ENCODE results near the gene GSTM4.

GSTM4 gene

GRCh38 chr1:109639063-109639840, 16.6 kb upstream of the GSTM4 start:
- Histone ChIP-seq H3K36me3 (ENCODE audit: control insufficient read depth in 1 of 2, insufficient read depth in 2 of 2, low read length in 2 of 2) (no peaks in the 10 kb centered on the region), H3K9me3 (ENCODE audit: control insufficient read depth in 1 of 2, low read length in 2 of 2) (no peaks in the 10 kb centered on the region), H3K4me1 (ENCODE audit: control insufficient read depth in 1 of 2, insufficient read depth in 2 of 2, low read length in 2 of 2) (peaks cover 56 to 60% of the 10 kb centered on the region in 2 donors), H3K27me3 (ENCODE audit: control insufficient read depth in 1 of 2, insufficient read depth in 2 of 2, low read length in 2 of 2) (no peaks in the 10 kb centered on the region), H3K27ac (ENCODE audit: low read depth, low read length) (no peak overlapping the region), H3K4me3 (ENCODE audit: low read depth in 1 of 2, low read length in 2 of 2) (no peak overlapping the region), H3K9ac (ENCODE audit: low read depth in 1 of 2, low read length in 2 of 2) (peak overlapping the region in 1 of 2 donors; percentile 29)

GRCh38 chr1:109639841-109640184, 16.1 kb upstream of the GSTM4 start:
- H3K4me1 ChIP-seq (ENCODE audit: control insufficient read depth in 1 of 2, insufficient read depth in 2 of 2, low read length in 2 of 2), result peaks cover 52 to 59% of the 10 kb centered on the region in 2 donors
- no peaks in the 10 kb centered on the region for H3K9me3 ChIP-seq (ENCODE audit: control insufficient read depth in 1 of 2, low read length in 2 of 2)

GRCh38 chr1:109640285-109640865, 15.5 kb upstream of the GSTM4 start:
- no peak overlapping the region for H3K4me3 ChIP-seq (ENCODE audit: low read depth in 1 of 2, low read length in 2 of 2)
- H3K27me3 ChIP-seq (ENCODE audit: control insufficient read depth in 1 of 2, insufficient read depth in 2 of 2, low read length in 2 of 2), result no peaks in the 10 kb centered on the region
- no peak overlapping the region for H3K27ac ChIP-seq (ENCODE audit: low read depth, low read length)
- H3K9me3 ChIP-seq (ENCODE audit: control insufficient read depth in 1 of 2, low read length in 2 of 2), result no peaks in the 10 kb centered on the region
- peak overlapping the region in 1 of 2 donors; percentile 43 for H3K9ac ChIP-seq (ENCODE audit: low read depth in 1 of 2, low read length in 2 of 2)
- H3K4me1 ChIP-seq (ENCODE audit: control insufficient read depth in 1 of 2, insufficient read depth in 2 of 2, low read length in 2 of 2), result peaks cover 46 to 55% of the 10 kb centered on the region in 2 donors
- no peaks in the 10 kb centered on the region for H3K36me3 ChIP-seq (ENCODE audit: control insufficient read depth in 1 of 2, insufficient read depth in 2 of 2, low read length in 2 of 2)

More at GRCh38 chr1:109639841-109640184, 16.1 kb upstream of the GSTM4 start:
- H3K9ac ChIP-seq (ENCODE audit: low read depth in 1 of 2, low read length in 2 of 2), result peak overlapping the region in 1 of 2 donors; percentile 43
- no peak overlapping the region for H3K4me3 ChIP-seq (ENCODE audit: low read depth in 1 of 2, low read length in 2 of 2)
- H3K27ac ChIP-seq (ENCODE audit: low read depth, low read length), result no peak overlapping the region
- no peaks in the 10 kb centered on the region for H3K36me3 ChIP-seq (ENCODE audit: control insufficient read depth in 1 of 2, insufficient read depth in 2 of 2, low read length in 2 of 2)
- no peaks in the 10 kb centered on the region for H3K27me3 ChIP-seq (ENCODE audit: control insufficient read depth in 1 of 2, insufficient read depth in 2 of 2, low read length in 2 of 2)

- Histone ChIP-seq H3K36me3 (ENCODE audit: control insufficient read depth in 1 of 2, insufficient read depth in 2 of 2, low read length in 2 of 2) (no peaks in the 10 kb centered on the region), H3K27me3 (ENCODE audit: control insufficient read depth in 1 of 2, insufficient read depth in 2 of 2, low read length in 2 of 2) (no peaks in the 10 kb centered on the region), H3K4me1 (ENCODE audit: control insufficient read depth in 1 of 2, insufficient read depth in 2 of 2, low read length in 2 of 2) (peaks cover 39 to 47% of the 10 kb centered on the region in 2 donors), H3K9ac (ENCODE audit: low read depth in 1 of 2, low read length in 2 of 2) (no peak overlapping the region), H3K4me3 (ENCODE audit: low read depth in 1 of 2, low read length in 2 of 2) (no peak overlapping the region), H3K27ac (ENCODE audit: low read depth, low read length) (no peak overlapping the region), H3K9me3 (ENCODE audit: control insufficient read depth in 1 of 2, low read length in 2 of 2) (no peaks in the 10 kb centered on the region)
Observed at GRCh38 chr1:109641078-109641740, 14.7 kb upstream of the GSTM4 start.

GRCh38 chr1:109641861-109642260, 14.0 kb upstream of the GSTM4 start:
- Histone ChIP-seq H3K36me3 (ENCODE audit: control insufficient read depth in 1 of 2, insufficient read depth in 2 of 2, low read length in 2 of 2) (no peaks in the 10 kb centered on the region), H3K4me3 (ENCODE audit: low read depth in 1 of 2, low read length in 2 of 2) (no peak overlapping the region), H3K9me3 (ENCODE audit: control insufficient read depth in 1 of 2, low read length in 2 of 2) (no peaks in the 10 kb centered on the region), H3K4me1 (ENCODE audit: control insufficient read depth in 1 of 2, insufficient read depth in 2 of 2, low read length in 2 of 2) (peaks cover 34 to 40% of the 10 kb centered on the region in 2 donors), H3K9ac (ENCODE audit: low read depth in 1 of 2, low read length in 2 of 2) (no peak overlapping the region), H3K27ac (ENCODE audit: low read depth, low read length) (no peak overlapping the region), H3K27me3 (ENCODE audit: control insufficient read depth in 1 of 2, insufficient read depth in 2 of 2, low read length in 2 of 2) (no peaks in the 10 kb centered on the region)

- no peaks in the 10 kb centered on the region for H3K9me3 ChIP-seq (ENCODE audit: control insufficient read depth in 1 of 2, low read length in 2 of 2)
- H3K9ac ChIP-seq (ENCODE audit: low read depth in 1 of 2, low read length in 2 of 2), result no peak overlapping the region
Observed at GRCh38 chr1:109642626-109643025, 13.3 kb upstream of the GSTM4 start.

GRCh38 chr1:109643385-109644230, 12.3 kb upstream of the GSTM4 start:
- Histone ChIP-seq H3K4me1 (ENCODE audit: control insufficient read depth in 1 of 2, insufficient read depth in 2 of 2, low read length in 2 of 2) (peaks cover 31 to 38% of the 10 kb centered on the region in 2 donors), H3K9ac (ENCODE audit: low read depth in 1 of 2, low read length in 2 of 2) (peak overlapping the region; percentile 41 to 70)

More at GRCh38 chr1:109642626-109643025, 13.3 kb upstream of the GSTM4 start:
- Histone ChIP-seq H3K27ac (ENCODE audit: low read depth, low read length) (no peak overlapping the region), H3K27me3 (ENCODE audit: control insufficient read depth in 1 of 2, insufficient read depth in 2 of 2, low read length in 2 of 2) (no peaks in the 10 kb centered on the region), H3K4me1 (ENCODE audit: control insufficient read depth in 1 of 2, insufficient read depth in 2 of 2, low read length in 2 of 2) (peaks cover 32 to 39% of the 10 kb centered on the region in 2 donors), H3K36me3 (ENCODE audit: control insufficient read depth in 1 of 2, insufficient read depth in 2 of 2, low read length in 2 of 2) (no peaks in the 10 kb centered on the region), H3K4me3 (ENCODE audit: low read depth in 1 of 2, low read length in 2 of 2) (no peak overlapping the region)

GRCh38 chr1:109644670-109645069, 11.2 kb upstream of the GSTM4 start:
- no peaks in the 10 kb centered on the region for H3K36me3 ChIP-seq (ENCODE audit: control insufficient read depth in 1 of 2, insufficient read depth in 2 of 2, low read length in 2 of 2)
- H3K4me1 ChIP-seq (ENCODE audit: control insufficient read depth in 1 of 2, insufficient read depth in 2 of 2, low read length in 2 of 2), result peaks cover 21 to 28% of the 10 kb centered on the region in 2 donors
- no peak overlapping the region for H3K27ac ChIP-seq (ENCODE audit: low read depth, low read length)
- H3K4me3 ChIP-seq (ENCODE audit: low read depth in 1 of 2, low read length in 2 of 2), result peak overlapping the region in 1 of 2 donors; percentile 38
- no peak overlapping the region for H3K9ac ChIP-seq (ENCODE audit: low read depth in 1 of 2, low read length in 2 of 2)
- no peaks in the 10 kb centered on the region for H3K9me3 ChIP-seq (ENCODE audit: control insufficient read depth in 1 of 2, low read length in 2 of 2)
- H3K27me3 ChIP-seq (ENCODE audit: control insufficient read depth in 1 of 2, insufficient read depth in 2 of 2, low read length in 2 of 2), result no peaks in the 10 kb centered on the region

More at GRCh38 chr1:109643385-109644230, 12.3 kb upstream of the GSTM4 start:
- Histone ChIP-seq H3K4me3 (ENCODE audit: low read depth in 1 of 2, low read length in 2 of 2) (peak overlapping the region in 1 of 2 donors; percentile 30), H3K27ac (ENCODE audit: low read depth, low read length) (no peak overlapping the region), H3K36me3 (ENCODE audit: control insufficient read depth in 1 of 2, insufficient read depth in 2 of 2, low read length in 2 of 2) (no peaks in the 10 kb centered on the region), H3K27me3 (ENCODE audit: control insufficient read depth in 1 of 2, insufficient read depth in 2 of 2, low read length in 2 of 2) (no peaks in the 10 kb centered on the region), H3K9me3 (ENCODE audit: control insufficient read depth in 1 of 2, low read length in 2 of 2) (no peaks in the 10 kb centered on the region)

- Histone ChIP-seq H3K9ac (ENCODE audit: low read depth in 1 of 2, low read length in 2 of 2) (no peak overlapping the region), H3K27ac (ENCODE audit: low read depth, low read length) (no peak overlapping the region), H3K9me3 (ENCODE audit: control insufficient read depth in 1 of 2, low read length in 2 of 2) (no peaks in the 10 kb centered on the region), H3K4me3 (ENCODE audit: low read depth in 1 of 2, low read length in 2 of 2) (no peak overlapping the region), H3K36me3 (ENCODE audit: control insufficient read depth in 1 of 2, insufficient read depth in 2 of 2, low read length in 2 of 2) (no peaks in the 10 kb centered on the region), H3K27me3 (ENCODE audit: control insufficient read depth in 1 of 2, insufficient read depth in 2 of 2, low read length in 2 of 2) (no peaks in the 10 kb centered on the region), H3K4me1 (ENCODE audit: control insufficient read depth in 1 of 2, insufficient read depth in 2 of 2, low read length in 2 of 2) (peaks cover 4 to 14% of the 10 kb centered on the region in 2 donors)
Observed at GRCh38 chr1:109649491-109649914, 6.4 kb upstream of the GSTM4 start.

Data from duodenal mucosa (tissue), 2 donors.